Natural killer cell (primary cell): ENCODE measurements around the gene HNRNPAB. TPM values are rescaled to one million over a fixed set of nuclear protein-coding genes. Genes with fewer than 3 reads are reported as not detected.

Experiments used
- ATAC-seq, 3 donors: fragments of 150-1000 bp in 2 of 3; fragments of 200-7000 bp in 1 of 3; cut with Tn5 transposase; 1 replicate in 1 of 3; 2 replicates in 2 of 3; pipeline ENCODE4 v1.10.0; 2021; ENCODE audit warnings: mild to moderate bottlenecking in 2 of 3, moderate library complexity in 2 of 3
- DNase-seq, 2 donors: peaks; one replicate each; pipeline versions ENCODE4 v3.0.0 to v3.0.0-alpha.2; 2013 to 2021; ENCODE audit warnings: mixed read lengths in 1 of 2
- H3K27ac ChIP-seq: one replicate; pipeline ENCODE4 v1.5.1; 2013; ENCODE audit warnings: mild to moderate bottlenecking, low read length
- H3K27me3 ChIP-seq: one replicate; pipeline ENCODE4 v1.6.1; 2013; ENCODE audit warnings: low read length; ENCODE audit not compliant: control insufficient read depth, insufficient read depth
- H3K36me3 ChIP-seq: one replicate; pipeline ENCODE4 v1.6.1; 2013; ENCODE audit warnings: low read length; ENCODE audit not compliant: control insufficient read depth, insufficient read depth
- H3K4me1 ChIP-seq: one replicate; pipeline ENCODE4 v1.6.1; 2013; ENCODE audit warnings: low read length; ENCODE audit not compliant: control insufficient read depth, insufficient read depth
- H3K4me3 ChIP-seq: one replicate; pipeline ENCODE4 v1.5.1; 2013; ENCODE audit warnings: low read length
- H3K9me3 ChIP-seq: one replicate; pipeline ENCODE4 v1.6.1; 2013; ENCODE audit warnings: low read length; ENCODE audit not compliant: control insufficient read depth, insufficient read depth
- H3K27ac Mint-ChIP-seq, 2 donors: one replicate each; pipeline ENCODE4 v1.8.0; 2022; ENCODE audit warnings: mild to moderate bottlenecking in 2 of 2, mixed read lengths in 2 of 2, moderate library complexity in 1 of 2
- H3K27me3 Mint-ChIP-seq, 2 donors: one replicate each; pipeline ENCODE4 v1.8.0; 2022; ENCODE audit warnings: low read depth in 2 of 2, mixed read lengths in 2 of 2
- H3K36me3 Mint-ChIP-seq: one replicate; pipeline ENCODE4 v1.8.0; 2022; ENCODE audit warnings: mixed read lengths
- H3K4me1 Mint-ChIP-seq, 2 donors: one replicate each; pipeline ENCODE4 v1.8.0; 2022; ENCODE audit warnings: mixed read lengths in 2 of 2
- H3K4me3 Mint-ChIP-seq: one replicate; pipeline ENCODE4 v1.8.0; 2022; ENCODE audit warnings: mild to moderate bottlenecking, moderate library complexity, mixed read lengths
- H3K9me3 Mint-ChIP-seq, 2 donors: one replicate each; pipeline ENCODE4 v1.8.0; 2022; ENCODE audit warnings: mixed read lengths in 2 of 2
- CTCF ChIP-seq: fragments of 200-600 bp; IDR thresholded peaks from one replicate; pipeline ENCODE4 v1.8.0; 2022; ENCODE audit warnings: antibody characterized with exemption
- WGBS: methylation state at CpG from one replicate; pipeline ENCODE4 v1.1.7; 2013; ENCODE audit warnings: missing lambda C conversion rate; ENCODE audit not compliant: insufficient coverage; 5-methylcytosine and 5-hydroxymethylcytosine counted together
- intact Hi-C: fragments of 100-400 bp; cut with micrococcal nuclease; formaldehyde crosslinking; loops from one replicate; pipeline ENCODE4 v1.14.2; 2022
- total RNA-seq, 4 donors: library from RNA; stranded (reverse); fragments of 120-200 nt in 1 of 4; gene quantifications; one replicate each; pipeline versions ENCODE4 v1.2.3 to v1.2.4, GENCODE V29; 2013 to 2022

The HNRNPAB gene
- total RNA-seq, 3 donors from 2014 or later (not counting 1 experiment from before 2014, with no cell fraction given) = 77.6 to 98.4 (median 88.4) TPM

- no peaks in the 10 kb centered on the region for H3K36me3 Mint-ChIP-seq
Observed at GRCh38 chr5:178207917-178208280, 3.6 kb downstream of the HNRNPAB start.

GRCh38 chr5:178208540-178209227 is 4.4 kb downstream of the HNRNPAB start:
- H3K36me3 Mint-ChIP-seq = no peaks in the 10 kb centered on the region
- Histone ChIP-seq H3K27ac (no peak overlapping the region), H3K27me3 (no peaks in the 10 kb centered on the region), H3K9me3 (no peaks in the 10 kb centered on the region), H3K4me1 (peaks cover 25% of the 10 kb centered on the region), H3K36me3 (peaks cover 72% of the 10 kb centered on the region), H3K4me3 (no peak overlapping the region)
- ATAC-seq (no peak), DNase-seq (no peak)
- H3K27me3 Mint-ChIP-seq = no peaks in the 10 kb centered on the region
- no peak overlapping the region for H3K4me3 Mint-ChIP-seq
- peak overlapping the region; percentile 14 to 85 for H3K27ac Mint-ChIP-seq
- 89% methylated on average over 5 of the region's 5 CpGs for WGBS
- peaks cover 34 to 46% of the 10 kb centered on the region in 2 donors for H3K4me1 Mint-ChIP-seq
- H3K9me3 Mint-ChIP-seq = no peaks in the 10 kb centered on the region
- intact Hi-C loops = no loop called here
- no peak for TF ChIP-seq CTCF

More at GRCh38 chr5:178207917-178208280, 3.6 kb downstream of the HNRNPAB start:
- no peak for DNase-seq
- no peak for ATAC-seq
- Histone ChIP-seq H3K36me3 (peaks cover 64% of the 10 kb centered on the region), H3K27ac (no peak overlapping the region), H3K9me3 (no peaks in the 10 kb centered on the region), H3K4me3 (no peak overlapping the region), H3K4me1 (peaks cover 27% of the 10 kb centered on the region), H3K27me3 (no peaks in the 10 kb centered on the region)
- intact Hi-C loops = no loop called here
- Mint-ChIP-seq H3K4me1 (peaks cover 34 to 44% of the 10 kb centered on the region in 2 donors), H3K27me3 (no peaks in the 10 kb centered on the region), H3K27ac (peak overlapping the region; percentile 83 to 85), H3K9me3 (no peaks in the 10 kb centered on the region), H3K4me3 (peak overlapping the region; percentile 37)
- no peak for TF ChIP-seq CTCF
- 100% methylated on average over 1 of the region's 1 CpG for WGBS

GRCh38 chr5:178209334-178210072 is 5.2 kb downstream of the HNRNPAB start:
- H3K4me3 ChIP-seq = no peak overlapping the region
- Mint-ChIP-seq H3K9me3 (no peaks in the 10 kb centered on the region), H3K27me3 (no peaks in the 10 kb centered on the region), H3K27ac (no peak overlapping the region), H3K36me3 (no peaks in the 10 kb centered on the region), H3K4me3 (no peak overlapping the region), H3K4me1 (peaks cover 29 to 45% of the 10 kb centered on the region in 2 donors)
- no peak for TF ChIP-seq CTCF
- H3K27me3 ChIP-seq = no peaks in the 10 kb centered on the region
- peaks cover 79% of the 10 kb centered on the region for H3K36me3 ChIP-seq
- intact Hi-C loops = no loop called here
- ATAC-seq (no peak), DNase-seq (no peak)
- no peak overlapping the region for H3K27ac ChIP-seq
- H3K4me1 ChIP-seq = peaks cover 22% of the 10 kb centered on the region
- H3K9me3 ChIP-seq = no peaks in the 10 kb centered on the region
- 86% methylated on average over 8 of the region's 8 CpGs for WGBS
